Effector CD4-positive, alpha-beta T cell (primary cell): ENCODE data around the gene ATG7.
"Not testable (repeated sequence)": the region's sequence is repeated elsewhere in the genome, so short reads cannot be mapped to it uniquely, and the experiment has no call there.

Source experiments
- DNase-seq: peaks from one replicate; pipeline ENCODE4 v3.0.0-alpha.2; 2020

Gene ATG7

GRCh38 chr3:11477407-11477911 is 205.3 kb downstream of the ATG7 start:
- DNase-seq, result no peak

DNA sequence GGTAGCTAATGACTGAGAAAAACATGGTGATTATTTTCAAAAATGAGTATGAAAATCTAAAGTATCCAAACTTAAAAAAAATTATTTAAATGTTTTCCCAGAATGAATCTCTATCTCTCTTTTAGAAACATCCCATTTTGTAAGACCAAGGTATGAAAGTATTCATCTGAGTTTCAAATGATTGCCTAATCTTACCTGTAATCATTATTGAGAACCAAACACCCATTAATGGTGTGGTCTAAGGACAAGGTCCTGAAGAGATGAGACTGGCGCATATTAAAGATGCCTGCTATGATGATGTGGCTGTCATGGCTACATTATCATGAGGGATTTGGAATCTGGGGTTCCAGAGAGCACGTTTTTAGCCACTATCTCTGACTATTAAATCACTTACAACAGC is 206.0 kb downstream of the ATG7 start:
- no peak for DNase-seq

- no peak for DNase-seq
These were observed 207.0 kb downstream of the ATG7 start for GRCh38 chr3:11479221-11479620.

DNA sequence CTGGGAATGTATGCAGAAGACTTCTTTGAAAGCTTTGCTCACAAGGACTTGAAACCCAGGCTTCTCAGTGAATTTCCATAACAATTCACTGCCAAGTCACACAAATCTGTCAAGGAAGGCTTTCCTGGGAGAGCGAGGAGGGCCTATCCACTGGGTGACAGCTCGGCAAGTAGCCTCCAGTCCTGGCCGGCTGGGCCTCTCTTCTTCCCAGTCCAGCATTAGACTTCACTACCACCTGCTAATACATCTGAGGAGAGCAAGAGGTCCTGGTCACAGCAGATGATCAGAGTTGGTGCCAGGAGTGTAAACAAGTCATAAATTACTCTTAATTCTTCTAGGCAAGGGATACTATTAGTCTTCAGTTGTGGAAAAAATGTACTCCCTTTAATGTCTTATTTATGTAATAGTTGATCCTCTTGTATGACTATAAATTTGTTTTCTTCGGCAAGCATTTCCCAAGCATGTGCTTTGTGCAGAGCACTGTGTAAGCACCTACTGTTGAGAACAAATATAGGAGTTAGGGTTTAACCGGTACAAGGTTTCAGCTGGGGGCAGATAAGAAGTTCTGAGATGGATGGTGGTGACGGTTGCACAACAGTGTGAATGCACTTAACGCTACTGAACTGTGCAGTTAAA is 208.6 kb downstream of the ATG7 start:
- no peak for DNase-seq

DNA sequence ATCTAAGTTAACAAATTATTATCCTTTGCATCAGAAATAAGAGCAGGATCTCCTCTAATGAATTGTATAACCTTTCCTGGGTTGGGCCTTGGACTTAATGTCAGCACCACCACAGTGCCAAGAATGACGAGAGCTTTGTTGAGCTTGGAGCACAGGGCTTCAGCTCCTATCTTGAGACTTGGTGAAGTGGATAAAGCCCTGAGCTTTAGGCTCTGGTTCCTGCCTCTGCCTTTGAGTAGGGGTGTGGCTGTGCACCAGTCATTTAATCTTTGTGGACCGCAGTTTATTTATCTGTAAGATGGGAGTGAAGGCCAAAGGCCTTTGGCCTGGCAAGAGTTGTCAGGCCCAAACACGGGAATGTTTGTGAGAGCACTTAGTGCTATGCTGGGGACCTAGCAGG is 209.4 kb downstream of the ATG7 start:
- no peak for DNase-seq

- DNase-seq, result no peak
These were observed 209.8 kb downstream of the ATG7 start for GRCh38 chr3:11482021-11482420.

DNA sequence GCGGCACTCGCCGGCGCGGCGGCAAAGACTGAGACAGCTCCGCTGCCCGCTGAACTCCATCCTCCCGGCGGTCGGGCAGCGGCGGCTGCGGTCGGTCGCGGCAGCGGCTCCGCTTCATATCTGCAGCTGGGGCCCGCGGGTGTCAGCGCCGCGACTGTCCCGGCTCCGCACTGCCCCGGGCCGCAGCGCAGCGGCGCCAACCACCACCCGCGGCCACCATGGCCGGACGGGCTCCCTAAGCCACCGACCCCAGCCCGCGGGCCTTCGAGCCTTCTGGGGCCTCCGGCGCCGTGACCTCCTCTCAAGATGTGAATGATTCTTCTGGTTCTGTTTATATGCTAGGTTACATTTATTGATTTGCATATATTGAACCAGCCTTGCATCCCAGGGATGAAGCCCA is 216.2 kb downstream of the ATG7 start:
- not testable (repeated sequence) for DNase-seq

DNA sequence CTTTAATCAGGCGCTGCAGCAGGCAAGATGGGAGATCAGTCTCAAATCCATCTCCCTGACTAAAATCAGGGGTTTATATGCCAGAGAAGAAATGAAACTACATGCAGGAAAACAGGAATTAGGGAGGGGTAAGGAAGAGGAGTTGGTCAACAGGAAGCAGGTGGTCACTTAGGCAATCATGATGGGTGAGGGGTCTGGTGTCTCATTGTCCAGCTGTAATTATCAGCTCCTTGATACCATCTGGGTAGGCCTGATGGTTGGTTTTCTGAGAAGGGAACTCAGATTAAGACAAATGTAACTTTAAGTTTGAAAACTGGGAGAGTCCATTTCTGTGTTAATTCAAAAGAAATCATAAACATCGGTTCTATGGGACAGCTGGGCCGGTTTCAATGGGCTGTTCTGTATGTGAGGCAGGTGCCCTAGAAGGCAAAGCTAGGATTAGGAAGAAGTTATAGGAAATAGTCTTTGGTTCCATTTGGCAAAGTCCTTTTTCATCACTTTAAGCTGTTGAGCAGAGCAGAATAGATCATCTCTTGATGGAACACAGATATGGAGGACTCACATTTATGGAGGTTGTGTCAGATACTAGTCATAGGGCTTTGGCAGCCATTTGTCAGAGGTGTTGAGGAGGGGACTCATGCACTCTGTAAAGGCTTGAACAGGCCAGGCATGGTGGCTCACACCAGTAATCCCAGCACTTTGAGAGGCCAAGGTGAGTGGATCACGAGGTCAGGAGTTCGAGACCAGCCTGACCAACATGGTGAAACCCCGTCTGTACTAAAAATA is 222.1 kb downstream of the ATG7 start:
- no peak for DNase-seq

GRCh38 chr3:11495948-11496557 is 223.9 kb downstream of the ATG7 start:
- DNase-seq, result no peak

DNA sequence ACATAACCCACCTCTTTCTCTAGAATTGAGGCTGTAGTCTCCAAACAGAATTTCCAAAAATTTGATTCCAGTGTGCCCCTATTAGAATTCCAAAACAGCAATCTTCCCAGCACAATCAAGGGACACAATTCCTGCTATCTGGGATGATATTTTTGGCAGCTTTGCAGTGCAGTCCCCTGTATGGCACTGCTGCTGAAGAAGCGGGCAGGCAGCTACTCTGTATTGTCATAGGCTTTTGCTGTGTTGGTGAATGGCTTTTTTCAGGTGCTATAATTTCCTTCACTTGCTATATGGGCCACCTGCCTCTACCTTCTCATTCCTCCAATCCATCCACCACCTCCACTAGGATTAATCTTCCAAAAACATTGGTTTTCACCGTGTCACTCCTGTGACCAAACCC is 226.0 kb downstream of the ATG7 start:
- DNase-seq, result no peak

DNA sequence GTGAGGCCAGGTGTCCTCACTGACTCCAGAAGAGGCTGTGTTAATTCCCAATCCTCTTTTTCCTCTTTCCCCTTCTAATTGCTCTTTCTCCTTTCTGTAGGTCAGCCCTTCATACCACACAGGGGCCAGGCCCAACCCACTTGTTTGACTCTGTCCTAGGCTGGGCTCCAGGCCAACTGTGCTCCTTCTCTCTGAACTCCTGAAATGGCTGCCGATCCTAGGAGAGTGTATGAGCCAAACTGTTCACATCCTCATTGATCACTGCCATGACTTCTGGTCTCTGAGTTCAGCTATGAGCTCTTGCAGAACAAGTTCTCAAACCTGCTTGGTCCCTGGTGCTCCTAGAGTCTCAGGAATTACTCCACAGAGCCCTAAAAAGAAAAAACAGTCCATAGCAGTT is 226.4 kb downstream of the ATG7 start:
- DNase-seq, result no peak

DNA sequence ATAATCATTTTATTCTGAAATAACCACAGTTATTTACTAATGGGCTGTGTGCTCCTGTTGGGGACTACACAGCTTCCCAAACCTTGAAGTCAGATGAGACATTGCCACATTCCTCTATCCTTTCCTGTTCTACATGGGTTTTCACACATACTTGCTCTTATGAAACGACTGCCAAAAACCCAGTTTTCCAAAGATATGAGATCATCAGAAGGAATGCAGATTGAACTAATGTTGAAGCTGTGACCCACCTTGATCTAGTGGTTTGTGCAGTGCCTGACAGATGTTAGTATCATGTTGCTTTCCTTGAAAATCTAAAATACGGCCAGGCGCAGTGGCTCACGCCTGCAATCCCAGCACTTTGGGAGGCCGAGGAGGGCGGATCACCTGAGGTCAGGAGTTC is 226.9 kb downstream of the ATG7 start:
- DNase-seq, result no peak

DNA sequence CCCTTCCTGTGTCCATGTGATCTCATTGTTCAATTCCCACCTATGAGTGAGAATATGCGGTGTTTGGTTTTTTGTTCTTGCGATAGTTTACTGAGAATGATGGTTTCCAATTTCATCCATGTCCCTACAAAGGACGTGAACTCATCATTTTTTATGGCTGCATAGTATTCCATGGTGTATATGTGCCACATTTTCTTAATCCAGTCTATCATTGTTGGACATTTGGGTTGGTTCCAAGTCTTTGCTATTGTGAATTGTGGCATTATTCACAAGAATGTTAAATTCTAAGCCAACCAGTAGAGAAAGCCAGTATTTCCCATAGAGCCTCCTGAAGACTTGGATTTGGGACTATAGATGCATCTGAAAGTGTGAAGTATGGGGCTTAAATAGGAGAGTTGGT is 230.2 kb downstream of the ATG7 start:
- DNase-seq, result not testable (repeated sequence)

- DNase-seq, result no peak
These were observed 235.5 kb downstream of the ATG7 start for GRCh38 chr3:11507719-11508118.

GRCh38 chr3:11508346-11509172 is 236.4 kb downstream of the ATG7 start:
- DNase-seq, result no peak

DNA sequence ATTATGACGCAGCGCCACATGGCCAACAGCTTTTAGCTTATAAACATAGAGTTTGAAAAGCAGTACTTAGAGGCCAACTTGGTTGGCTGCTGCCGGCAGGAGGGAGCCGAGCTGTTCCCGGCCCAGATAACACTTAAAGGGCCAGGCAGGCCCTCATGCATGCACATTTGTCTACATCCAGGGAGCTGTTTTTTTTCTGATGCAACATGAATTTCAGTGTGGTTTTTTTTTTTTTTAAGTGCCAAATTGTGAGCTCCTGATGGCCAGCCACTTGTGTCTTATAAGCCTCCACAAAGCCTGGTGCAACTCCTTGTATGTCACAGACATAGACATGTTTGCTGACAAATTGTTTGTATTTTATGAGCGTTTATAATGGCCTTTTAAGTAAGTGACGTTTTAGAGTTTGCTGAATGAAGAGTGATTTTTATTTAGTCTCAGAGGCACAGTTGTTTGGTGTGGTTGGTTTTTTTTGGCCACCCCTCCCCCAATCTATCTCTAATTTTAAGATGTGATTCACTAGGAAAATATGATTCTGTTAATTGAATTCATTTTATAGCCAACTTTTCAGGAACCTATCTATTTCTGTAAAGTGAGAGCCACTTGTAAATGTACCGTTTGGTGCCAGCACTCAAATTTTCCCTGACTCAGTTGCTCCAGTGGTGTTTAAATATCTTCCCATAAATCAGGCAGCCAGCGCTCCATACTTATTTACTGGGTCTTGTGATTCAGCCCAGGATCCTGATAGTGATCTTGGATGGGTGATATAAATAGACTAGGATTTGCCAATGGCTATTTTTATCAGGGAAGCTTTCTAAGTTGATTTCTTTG is 237.2 kb downstream of the ATG7 start:
- DNase-seq, result no peak

DNA sequence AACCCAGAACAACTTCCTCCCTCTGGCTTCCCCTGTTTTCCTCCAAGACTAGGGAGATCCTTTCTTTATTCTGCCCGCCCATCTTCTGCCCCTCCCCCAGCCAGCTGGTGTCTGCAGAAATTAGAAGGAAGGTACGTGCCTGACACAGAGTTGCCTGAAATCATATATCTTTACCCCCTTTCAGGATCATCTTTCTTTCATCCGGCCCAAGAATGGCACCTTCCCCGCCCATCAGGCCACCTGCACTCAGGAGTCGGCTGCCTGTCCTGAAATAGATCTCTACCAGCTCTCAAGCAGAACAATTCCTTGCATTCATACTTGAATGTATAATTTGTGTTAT is 237.8 kb downstream of the ATG7 start:
- no peak for DNase-seq

- no peak for DNase-seq
These were observed 238.2 kb downstream of the ATG7 start for GRCh38 chr3:11510356-11510755.

DNA sequence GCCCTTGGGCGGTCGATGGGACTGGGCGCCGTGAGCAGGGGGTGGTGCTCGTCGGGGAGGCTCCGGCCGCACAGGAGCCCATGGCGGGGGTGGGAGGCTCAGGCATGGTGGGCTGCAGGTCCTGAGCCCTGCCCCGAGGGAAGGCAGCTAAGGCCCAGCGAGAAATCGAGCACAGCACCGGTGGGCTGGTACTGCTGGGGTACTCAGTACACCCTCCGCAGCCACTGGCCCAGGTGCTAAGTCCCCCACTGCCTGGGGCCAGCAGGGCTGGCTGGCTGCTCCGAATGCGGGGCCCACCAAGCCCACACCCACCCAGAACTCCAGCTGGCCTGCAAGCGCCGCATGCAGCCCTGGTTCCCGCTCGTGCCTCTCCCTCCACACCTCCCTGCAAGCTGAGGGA is 239.4 kb downstream of the ATG7 start:
- DNase-seq, result not testable (repeated sequence)

GRCh38 chr3:11513125-11513816 is 241.1 kb downstream of the ATG7 start:
- DNase-seq, result not testable (repeated sequence)

DNA sequence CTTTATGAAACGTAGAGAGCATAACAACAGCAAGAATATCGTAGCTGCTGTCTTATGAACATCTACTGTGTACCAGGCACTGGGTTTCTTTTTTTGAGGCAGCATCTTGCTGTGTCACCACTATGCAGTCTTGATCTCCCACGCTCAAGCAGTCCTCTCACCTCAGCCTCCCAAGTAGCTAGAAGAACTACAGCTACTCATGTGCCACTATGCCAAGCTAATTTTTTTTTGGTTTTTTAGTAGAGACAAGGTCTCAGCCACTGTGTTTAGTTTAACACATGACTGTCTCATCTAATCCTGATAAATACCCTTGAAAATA is 241.6 kb downstream of the ATG7 start:
- no peak for DNase-seq
